Measurements from ENCODE around the gene HDAC1. TPM values are rescaled to one million over a fixed set of nuclear protein-coding genes. Genes with fewer than 3 reads are reported as not detected.

The HDAC1 gene
- total RNA-seq, 2 experiments from 2014 or later: 56.9 to 61.0 TPM

- Histone ChIP-seq H3K4me1 (ENCODE audit: insufficient read depth, low read length) (peaks cover 34% of the 10 kb centered on the region), H3K4me3 (ENCODE audit: low read length) (no peak overlapping the region), H3K36me3 (ENCODE audit: insufficient read depth, low read length) (peaks cover 22% of the 10 kb centered on the region), H3K9me3 (ENCODE audit: control insufficient read depth in 1 of 2, insufficient read depth in 1 of 2, low read length in 2 of 2) (no peaks in the 10 kb centered on the region), H3K27ac (ENCODE audit: low read depth in 1 of 2, low read length in 2 of 2) (no peak overlapping the region), H3K27me3 (ENCODE audit: control insufficient read depth in 1 of 2, insufficient read depth in 2 of 2, low read length in 2 of 2) (no peaks in the 10 kb centered on the region)
- Mint-ChIP-seq H3K4me3 (no peak overlapping the region), H3K27me3 (no peaks in the 10 kb centered on the region), H3K27ac (peak overlapping the region; percentile 65), H3K9me3 (no peaks in the 10 kb centered on the region), H3K36me3 (ENCODE audit: low read depth) (peaks cover 47% of the 10 kb centered on the region), H3K4me1 (ENCODE audit: low read depth) (peaks cover 70% of the 10 kb centered on the region)
- no peak for ATAC-seq (ENCODE audit: poor library complexity)
- intact Hi-C loops (cut with DNase I, micrococcal nuclease): no loop called here
- POLR2A ChIA-PET: interaction anchor here (0.9 to 3.1 kb wide), 6 partner anchors 9 to 112 kb away, joined by 3 to 13 read pairs (median 5); partner anchors contain the start of genes CCDC28B, HDAC1 and MARCKSL1
- DNase-seq: no peak
- no peak for TF ChIP-seq CTCF (IDR thresholded peaks at IDR 0.05)
- CTCF ChIA-PET: interaction anchor here (1.0 kb wide), 1 partner anchor 71 kb away, joined by 4 read pairs; no protein-coding TSS in a partner anchor
These were observed 20.0 kb downstream of the HDAC1 start for GRCh38 chr1:32311709-32312393.

GRCh38 chr1:32316903-32317277 lies 25.0 kb downstream of the HDAC1 start:
- Histone ChIP-seq H3K9me3 (ENCODE audit: control insufficient read depth in 1 of 2, insufficient read depth in 1 of 2, low read length in 2 of 2) (no peaks in the 10 kb centered on the region), H3K27me3 (ENCODE audit: control insufficient read depth in 1 of 2, insufficient read depth in 2 of 2, low read length in 2 of 2) (no peaks in the 10 kb centered on the region), H3K4me3 (ENCODE audit: low read length) (no peak overlapping the region), H3K36me3 (ENCODE audit: insufficient read depth, low read length) (peaks cover 34% of the 10 kb centered on the region), H3K4me1 (ENCODE audit: insufficient read depth, low read length) (peaks cover 33% of the 10 kb centered on the region), H3K27ac (ENCODE audit: low read depth in 1 of 2, low read length in 2 of 2) (no peak overlapping the region)
- Mint-ChIP-seq H3K27ac (peak overlapping the region; percentile 40), H3K36me3 (ENCODE audit: low read depth) (peaks cover 42% of the 10 kb centered on the region), H3K9me3 (no peaks in the 10 kb centered on the region), H3K4me3 (no peak overlapping the region), H3K27me3 (no peaks in the 10 kb centered on the region), H3K4me1 (ENCODE audit: low read depth) (peaks cover 41% of the 10 kb centered on the region)
- intact Hi-C loops (cut with DNase I, micrococcal nuclease): no loop called here
- CTCF ChIA-PET: interaction anchor here (0.9 to 1.1 kb wide), 2 partner anchors 66 to 69 kb away, joined by 3 read pairs; no protein-coding TSS in a partner anchor
- no peak for DNase-seq
- ATAC-seq (ENCODE audit: poor library complexity): no peak
- no peak for TF ChIP-seq CTCF (IDR thresholded peaks at IDR 0.05)
- POLR2A ChIA-PET: interaction anchor here (1.1 to 1.2 kb wide), 3 partner anchors 11 to 67 kb away, joined by 3 to 5 read pairs (median 3); no protein-coding TSS in a partner anchor

- DNase-seq (no peak), ATAC-seq (ENCODE audit: poor library complexity) (no peak)
- ChIA-PET POLR2A (interaction anchor here (1.0 to 1.1 kb wide), 2 partner anchors 18 to 68 kb away, joined by 4 to 5 read pairs; partner anchors contain the start of gene MARCKSL1), CTCF (interaction anchor here (0.5 kb wide), 1 partner anchor 250 kb away, joined by 3 read pairs; no protein-coding TSS in a partner anchor)
- H3K4me1 ChIP-seq (ENCODE audit: insufficient read depth, low read length): peaks cover 47% of the 10 kb centered on the region
- Mint-ChIP-seq H3K27ac (peak overlapping the region; percentile 33), H3K4me1 (ENCODE audit: low read depth) (peaks cover 50% of the 10 kb centered on the region), H3K9me3 (no peaks in the 10 kb centered on the region), H3K4me3 (no peak overlapping the region), H3K36me3 (ENCODE audit: low read depth) (peaks cover 49% of the 10 kb centered on the region), H3K27me3 (no peaks in the 10 kb centered on the region)
- no peak overlapping the region for H3K27ac ChIP-seq (ENCODE audit: low read depth in 1 of 2, low read length in 2 of 2)
- H3K36me3 ChIP-seq (ENCODE audit: insufficient read depth, low read length): peaks cover 32% of the 10 kb centered on the region
- no peak for TF ChIP-seq CTCF (IDR thresholded peaks at IDR 0.05)
- H3K4me3 ChIP-seq (ENCODE audit: low read length): no peak overlapping the region
- intact Hi-C loops (cut with DNase I, micrococcal nuclease): no loop called here
- H3K9me3 ChIP-seq (ENCODE audit: control insufficient read depth in 1 of 2, insufficient read depth in 1 of 2, low read length in 2 of 2): no peaks in the 10 kb centered on the region
- no peaks in the 10 kb centered on the region for H3K27me3 ChIP-seq (ENCODE audit: control insufficient read depth in 1 of 2, insufficient read depth in 2 of 2, low read length in 2 of 2)
These were observed 26.4 kb downstream of the HDAC1 start for GRCh38 chr1:32318127-32318869.
